GM10266 (cell line): ENCODE measurements around the gene NUPR1.
A peak's percentile ranks its signal among the peaks of the same experiment; 100 is the strongest.
"Not testable (repeated sequence)": the region's sequence is repeated elsewhere in the genome, so short reads cannot be mapped to it uniquely, and the experiment has no call there.

Experiments
- DNase-seq: peaks from one replicate; pipeline ENCODE4 v3.0.0; 2012; ENCODE audit errors: extremely low spot score
- CTCF ChIP-seq: IDR thresholded peaks from 2 replicates; pipeline ENCODE4 v1.5.1; 2012; ENCODE audit warnings: mild to moderate bottlenecking, low read depth; ENCODE audit not compliant: control insufficient read depth, insufficient read depth; ENCODE audit errors: missing control alignments

Gene NUPR1

GRCh38 chr16:28495098-28495793 lies 43.5 kb downstream of the NUPR1 start:
- TF ChIP-seq CTCF, result no peak
- DNase-seq, result no peak

GRCh38 chr16:28494121-28494851 lies 44.5 kb downstream of the NUPR1 start, which contains the start of gene APOBR:
Gene APOBR (plus strand): TSS chr16:28494643. CDS start chr16:28494682, 39 bp downstream.
- no peak for TF ChIP-seq CTCF
- DNase-seq, result peak; percentile 84

GRCh38 chr16:28492511-28492910 lies 46.3 kb downstream of the NUPR1 start:
- DNase-seq, result no peak
- TF ChIP-seq CTCF, result no peak

GRCh38 chr16:28491970-28492474 lies 46.8 kb downstream of the NUPR1 start, which contains the start of gene CLN3:
Gene CLN3 (minus strand): TSS chr16:28492074. CDS start chr16:28491759, 315 bp downstream.
- TF ChIP-seq CTCF, result no peak
- DNase-seq, result peak; percentile 86

GRCh38 chr16:28491230-28491969 lies 47.4 kb downstream of the NUPR1 start:
- no peak for DNase-seq
- peak; percentile 27 for TF ChIP-seq CTCF

- TF ChIP-seq CTCF, result no peak
These were observed 52.5 kb downstream of the NUPR1 start for GRCh38 chr16:28486266-28486665.

GRCh38 chr16:28483361-28483760 lies 55.4 kb downstream of the NUPR1 start:
- DNase-seq, result not testable (repeated sequence)

More at GRCh38 chr16:28486266-28486665, 52.5 kb downstream of the NUPR1 start:
- no peak for DNase-seq
